A204.1 (cell line): ENCODE measurements around the gene NAALADL2.
"Not testable (repeated sequence)": the region's sequence is repeated elsewhere in the genome, so short reads cannot be mapped to it uniquely, and the experiment has no call there.

Source experiments
- FAIRE-seq: peaks from 2 replicates; lab custom pipeline; 2012; peaks lifted over from hg19 to GRCh38; lab: Jason Lieb, UNC

Gene NAALADL2

DNA sequence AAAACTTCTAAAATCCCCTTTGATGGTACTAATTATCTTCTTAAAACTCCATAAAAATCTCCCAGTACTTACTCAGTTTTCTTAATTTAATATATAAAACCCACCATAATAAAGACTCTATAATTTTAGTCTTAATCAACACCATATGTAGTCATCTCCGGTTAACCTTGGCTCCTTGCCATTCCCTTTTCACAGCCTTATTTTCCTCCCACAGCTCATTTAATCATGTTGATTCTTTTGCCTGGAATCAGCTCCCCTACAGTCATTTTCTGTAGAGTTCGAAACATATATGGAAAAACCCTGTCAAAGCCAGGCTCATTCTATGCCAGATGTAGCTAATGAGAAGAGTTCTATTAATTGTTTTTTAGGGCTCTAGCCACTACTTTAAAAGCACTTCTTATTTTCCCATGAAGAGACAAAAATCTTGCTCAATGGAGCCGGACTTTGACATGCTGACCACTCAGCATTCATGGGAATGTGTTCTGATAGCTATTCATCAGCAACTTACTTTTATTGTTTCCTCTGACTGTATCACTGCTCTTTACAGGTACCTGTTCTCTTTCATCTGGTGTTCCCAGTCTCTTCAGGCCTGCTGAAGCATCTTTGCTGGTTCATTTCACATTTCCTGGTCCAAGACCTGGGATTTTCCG is 573.4 kb downstream of the NAALADL2 start:
- no peak for FAIRE-seq

DNA sequence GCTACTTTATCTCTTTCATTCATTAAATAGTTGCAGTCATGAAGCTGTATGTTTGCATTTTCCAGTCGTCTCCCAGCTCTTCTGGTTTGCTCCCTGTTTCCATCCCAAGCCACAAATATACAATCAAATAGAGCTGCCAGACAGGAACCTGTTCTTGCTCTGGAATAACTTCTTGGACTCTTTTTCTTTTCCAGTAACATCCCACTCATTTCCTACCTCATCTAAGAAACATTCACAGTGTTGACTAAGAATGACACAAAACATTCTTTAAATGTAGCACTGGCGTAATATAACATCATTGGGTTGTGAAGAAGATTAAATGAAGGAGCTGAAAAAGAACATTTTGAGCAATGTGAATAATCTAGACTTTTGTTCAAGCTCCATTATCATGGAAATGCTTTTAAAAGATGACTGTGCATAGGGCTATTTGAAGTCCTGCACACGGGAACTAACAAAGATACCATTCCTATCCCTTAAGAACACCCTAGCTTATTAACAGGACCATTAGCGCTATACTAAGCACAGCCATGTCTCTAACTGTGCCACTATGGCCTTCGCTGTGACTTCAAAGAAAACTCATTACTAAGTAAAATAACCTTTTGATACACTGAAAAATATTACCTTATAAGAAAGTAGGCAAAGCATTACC is 574.0 kb downstream of the NAALADL2 start:
- no peak for FAIRE-seq

DNA sequence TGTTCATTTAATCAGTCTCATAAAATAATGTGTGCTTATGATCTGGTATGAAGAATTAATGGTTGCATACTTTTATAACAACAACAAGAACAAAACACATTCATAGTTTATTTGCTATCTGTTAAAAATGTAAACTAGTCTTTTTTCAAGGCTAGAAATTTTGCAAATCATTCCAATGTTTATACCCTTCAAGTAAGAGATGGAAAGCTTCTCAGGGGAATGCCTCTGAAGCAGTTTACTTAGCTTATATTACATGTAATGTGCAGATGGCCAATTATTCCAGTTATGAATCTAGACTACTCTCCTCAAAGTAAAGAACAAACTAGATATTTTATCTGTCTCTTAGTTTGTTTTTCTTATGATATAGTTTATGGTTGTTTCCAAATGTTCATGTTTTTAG is 575.4 kb downstream of the NAALADL2 start:
- no peak for FAIRE-seq

DNA sequence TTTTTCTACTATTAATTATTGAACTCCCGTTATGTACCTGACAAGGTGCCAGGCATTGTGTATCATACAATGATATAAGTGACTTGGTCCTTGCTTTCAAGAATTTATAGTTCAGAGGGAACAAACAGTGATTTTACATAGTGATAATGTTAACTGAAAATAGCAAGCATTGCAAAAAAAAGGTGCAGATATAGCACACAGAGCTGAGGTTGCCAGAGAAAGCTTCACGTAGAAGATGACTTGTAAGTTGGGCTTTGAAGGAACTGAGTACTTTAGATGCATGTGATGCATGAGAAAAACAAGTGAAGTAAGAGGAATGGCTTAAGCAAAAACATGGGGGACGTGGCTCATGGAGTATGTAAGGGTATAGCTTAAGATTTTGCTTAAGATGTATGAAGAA is 584.5 kb downstream of the NAALADL2 start:
- FAIRE-seq = no peak

DNA sequence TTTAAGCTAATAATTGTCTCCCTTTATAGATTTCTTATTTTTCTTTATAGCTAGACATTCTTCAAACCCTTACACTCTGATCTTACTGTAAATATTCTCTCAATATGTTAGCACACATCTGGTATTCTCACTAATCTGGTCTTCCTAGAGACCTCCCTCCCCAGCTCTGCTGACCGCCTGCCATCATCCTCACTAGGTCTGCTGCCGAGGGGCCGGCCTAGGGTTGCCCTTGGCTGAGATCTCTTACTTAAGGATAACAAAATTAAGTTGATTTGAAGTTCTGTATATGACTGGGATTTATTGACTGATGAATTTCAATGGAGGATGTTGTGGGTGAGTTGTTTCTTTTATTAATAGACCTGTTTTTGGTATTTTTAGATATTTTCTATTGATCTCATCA is 586.6 kb downstream of the NAALADL2 start:
- no peak for FAIRE-seq

DNA sequence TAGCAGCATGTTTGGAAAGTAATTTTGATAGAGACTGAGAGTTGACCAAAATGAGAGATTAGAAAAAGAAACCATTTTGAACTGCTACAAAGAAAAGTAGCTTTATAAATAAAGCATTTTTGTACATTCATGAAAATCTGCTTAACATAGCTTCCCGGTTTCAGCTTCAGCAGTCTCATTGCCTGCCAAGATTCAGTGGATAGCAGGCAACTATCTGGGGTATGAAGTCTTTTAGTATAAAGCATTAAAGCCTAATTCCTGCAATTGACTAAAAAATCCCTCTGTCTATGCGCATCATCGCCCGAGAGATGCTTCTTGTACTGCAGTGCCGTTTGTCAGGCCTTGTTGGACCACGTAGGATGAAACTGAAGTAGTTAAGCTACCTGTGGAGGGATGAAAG is 588.4 kb downstream of the NAALADL2 start:
- no peak for FAIRE-seq

DNA sequence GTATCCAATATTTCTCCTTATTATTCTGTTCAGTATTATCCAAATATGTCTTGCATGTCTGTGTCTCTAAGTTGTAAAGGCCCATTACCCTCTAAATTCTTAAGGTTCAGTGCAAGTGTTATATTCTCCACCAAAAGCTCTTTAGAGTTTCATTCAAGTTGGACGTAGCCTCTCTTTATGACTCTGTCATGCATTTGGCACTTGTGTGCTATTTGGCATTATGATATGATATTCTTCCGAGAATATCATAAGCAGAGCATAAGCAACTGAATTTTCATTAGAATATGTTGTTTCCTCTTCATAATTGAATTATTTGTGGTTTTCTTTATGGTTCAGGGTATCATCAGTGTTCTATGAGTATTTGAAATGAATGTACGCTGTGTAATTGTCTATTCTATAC is 594.2 kb downstream of the NAALADL2 start:
- FAIRE-seq = no peak

DNA sequence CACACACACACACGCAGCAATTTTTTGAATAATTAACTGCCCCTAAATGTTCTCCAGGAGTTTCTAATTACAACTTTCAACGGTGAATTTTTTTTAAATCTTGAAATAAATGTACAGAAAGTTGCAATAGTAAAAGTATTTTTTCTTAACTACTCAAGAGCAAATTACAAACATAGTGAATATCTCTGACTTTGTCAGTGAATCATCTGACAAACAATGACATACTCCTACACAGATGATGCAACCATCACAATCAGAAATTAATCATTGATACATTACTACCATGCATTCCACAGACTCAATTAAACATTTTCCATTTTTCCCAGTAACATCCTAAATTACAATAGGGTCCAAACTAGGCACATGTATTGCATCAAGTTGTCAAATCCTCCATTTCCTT is 597.3 kb downstream of the NAALADL2 start:
- FAIRE-seq = no peak

DNA sequence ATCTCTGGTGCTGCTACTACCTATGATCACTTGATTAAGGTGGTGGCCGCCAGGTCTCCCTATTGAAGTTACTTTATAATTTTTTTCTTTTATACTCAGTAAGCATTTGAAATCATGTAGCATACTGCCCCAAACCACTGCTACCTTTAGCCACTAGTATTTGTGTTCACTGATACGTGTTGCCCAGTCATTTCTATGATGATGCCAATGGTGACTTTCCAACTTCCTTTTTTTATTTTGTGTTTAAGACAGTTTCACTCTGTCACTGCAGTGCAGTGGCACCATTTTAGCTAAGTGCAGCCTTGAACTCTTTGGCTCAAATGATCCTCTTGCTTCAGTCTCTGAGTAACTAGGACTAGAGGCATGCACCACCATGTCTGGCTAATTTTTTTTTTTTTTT is 598.2 kb downstream of the NAALADL2 start:
- no peak for FAIRE-seq

DNA sequence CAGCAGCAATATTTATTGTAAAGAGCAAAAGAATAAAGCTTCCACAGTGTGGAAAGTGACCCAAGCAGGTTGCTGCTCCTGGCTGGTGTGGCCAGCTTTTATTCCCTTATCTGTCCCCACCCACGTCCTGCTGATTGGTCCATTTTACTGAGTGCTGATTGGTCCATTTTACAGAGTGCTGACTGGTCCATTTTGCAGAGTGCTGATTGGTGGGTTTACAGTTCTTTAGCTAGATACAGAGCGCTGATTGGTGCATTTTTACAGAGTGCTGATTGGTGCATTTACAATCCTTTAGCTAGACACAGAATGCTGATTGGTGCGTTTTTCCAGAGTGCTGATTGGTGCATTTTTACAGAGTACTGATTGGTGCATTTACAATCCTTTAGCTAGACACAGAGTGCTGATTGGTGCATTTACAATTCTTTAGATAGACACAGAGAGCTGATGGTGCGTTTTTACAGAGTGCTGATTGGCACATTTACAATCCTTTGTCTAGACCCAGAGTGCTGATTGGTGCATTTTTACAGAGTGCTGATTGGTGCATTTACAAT is 601.8 kb downstream of the NAALADL2 start:
- FAIRE-seq = not testable (repeated sequence)

DNA sequence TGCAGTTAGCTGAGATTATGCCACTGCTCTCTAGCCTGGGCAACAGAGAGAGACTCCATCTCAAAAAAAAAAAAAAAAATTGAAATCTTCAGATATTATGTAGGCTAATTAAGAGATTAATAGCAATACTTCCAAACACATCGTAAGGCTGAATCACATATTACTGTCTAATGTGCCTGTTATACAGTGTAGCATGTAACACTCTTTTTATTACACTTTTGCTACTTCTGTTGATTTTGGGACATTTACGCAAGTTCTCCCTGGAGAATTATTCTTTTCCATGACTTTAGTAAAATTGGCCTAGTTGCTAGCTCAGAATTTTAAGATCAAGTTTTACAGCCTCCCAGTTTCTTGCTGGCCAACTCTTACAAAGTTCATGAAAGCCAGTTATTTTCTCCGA is 605.2 kb downstream of the NAALADL2 start:
- FAIRE-seq = no peak

DNA sequence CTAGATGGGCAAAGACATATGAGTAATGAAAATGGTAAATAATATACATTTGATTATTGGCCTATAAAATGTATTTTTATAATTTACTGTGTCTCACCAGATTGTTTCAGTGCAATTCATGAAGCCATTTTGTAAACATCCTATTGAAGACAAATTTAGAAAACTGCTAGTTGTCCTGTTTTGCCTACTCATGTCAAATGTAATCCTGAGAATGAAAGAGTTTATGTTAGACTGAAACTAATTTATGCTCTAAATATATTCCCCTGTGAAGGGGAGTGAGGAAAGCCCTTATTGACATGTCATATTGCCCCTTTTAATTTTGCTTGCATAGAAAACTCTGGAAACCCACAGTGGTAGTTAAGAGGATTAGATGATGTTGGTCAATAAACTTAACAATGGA is 610.0 kb downstream of the NAALADL2 start:
- no peak for FAIRE-seq

DNA sequence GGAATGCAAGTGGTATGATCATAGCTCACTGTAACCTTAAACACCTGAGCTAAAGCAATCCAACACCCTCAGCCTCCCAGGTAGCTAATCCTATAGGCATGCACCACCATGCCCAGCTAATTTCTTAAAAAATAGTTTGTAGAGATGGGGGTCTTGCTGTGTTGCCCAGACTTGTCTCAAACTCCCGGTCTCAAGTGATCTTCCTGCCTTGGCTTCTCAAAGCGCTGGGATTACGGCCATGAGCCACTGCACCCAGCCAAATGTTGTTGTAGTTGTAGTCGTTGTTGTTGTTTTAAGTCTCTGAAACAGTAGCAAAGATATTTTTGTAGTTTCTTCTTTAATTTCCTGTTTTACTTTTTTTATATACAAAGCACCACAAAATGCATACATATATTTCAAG is 616.6 kb downstream of the NAALADL2 start:
- no peak for FAIRE-seq

DNA sequence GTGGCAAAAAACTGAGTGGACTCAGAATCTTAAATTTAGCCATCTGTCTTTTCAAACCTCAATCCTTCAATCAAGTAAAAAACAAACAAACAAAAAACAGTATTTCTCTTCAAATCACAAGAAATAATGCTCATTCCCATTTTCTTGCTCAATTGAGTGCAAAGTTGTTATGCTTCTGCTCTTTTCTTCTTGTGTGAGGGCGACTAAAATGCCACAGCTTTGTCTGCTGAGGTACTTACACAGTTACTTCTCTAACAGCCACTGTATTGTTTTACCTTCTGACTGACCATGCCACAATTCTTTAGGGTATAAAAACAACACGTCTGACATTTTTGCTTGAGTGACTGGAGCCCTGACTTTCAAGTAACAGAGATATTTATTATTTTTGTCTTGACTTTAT is 617.4 kb downstream of the NAALADL2 start:
- no peak for FAIRE-seq

DNA sequence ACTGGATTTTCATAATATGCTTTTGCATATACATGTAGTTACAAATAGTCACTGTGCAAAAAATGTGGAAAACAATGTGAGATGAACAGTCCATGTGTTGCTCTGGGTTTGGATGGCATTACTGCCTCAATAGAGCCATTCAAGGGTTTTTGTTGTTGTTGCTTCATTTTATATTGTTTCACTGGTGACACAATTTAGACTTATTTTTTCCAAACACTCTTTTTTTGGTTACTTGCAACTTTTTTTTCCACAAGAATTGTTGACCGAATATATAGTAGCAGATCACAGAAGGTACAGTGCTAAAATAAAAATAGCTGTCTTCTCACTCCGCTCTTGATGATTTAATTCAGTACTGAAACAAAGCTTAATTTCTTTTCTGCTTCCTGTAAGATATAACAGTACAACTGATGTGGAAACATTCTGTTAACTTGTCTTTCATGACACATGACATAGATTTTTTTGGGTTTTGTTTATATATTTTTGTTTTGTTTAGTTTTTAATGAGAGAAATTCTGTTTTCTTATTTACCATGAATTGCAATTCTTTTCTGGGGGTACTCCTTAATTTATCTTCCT is 618.6 kb downstream of the NAALADL2 start:
- no peak for FAIRE-seq

DNA sequence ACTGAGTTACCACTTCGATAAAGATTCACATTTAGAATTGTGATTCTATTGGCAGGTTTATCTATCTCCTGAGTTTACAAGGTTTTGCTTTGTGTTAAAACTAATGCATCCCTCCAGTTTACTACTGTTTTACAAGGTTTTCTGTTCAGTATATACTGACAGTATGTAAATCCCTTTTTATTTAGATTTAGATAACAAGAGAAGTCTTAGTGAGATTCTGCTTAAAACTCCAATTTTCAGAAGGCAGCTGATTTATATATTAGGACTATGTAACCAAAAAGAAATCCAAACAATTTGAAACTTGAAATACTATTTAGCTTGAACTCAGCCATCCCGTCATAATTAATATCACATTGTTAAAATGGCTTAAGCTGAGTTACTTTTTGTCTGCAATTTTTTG is 619.2 kb downstream of the NAALADL2 start:
- no peak for FAIRE-seq

DNA sequence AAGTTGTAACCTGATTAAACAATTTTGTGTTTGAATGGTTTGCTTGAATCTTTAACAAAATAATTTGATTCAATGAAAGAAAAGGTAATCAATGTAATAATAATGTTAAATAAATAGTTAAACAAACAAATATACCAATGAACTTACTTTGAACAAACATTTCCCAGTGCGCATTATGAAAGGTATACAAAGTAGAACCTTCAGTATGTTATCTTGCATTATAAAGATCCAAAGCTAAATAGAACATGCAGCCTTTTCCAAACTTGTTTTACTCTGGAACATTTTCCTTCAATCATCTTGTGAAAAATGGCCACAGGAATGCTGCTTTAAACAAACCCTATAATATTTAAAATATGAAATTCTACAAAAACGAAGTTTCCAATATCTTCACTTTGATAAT is 620.0 kb downstream of the NAALADL2 start:
- FAIRE-seq = no peak

DNA sequence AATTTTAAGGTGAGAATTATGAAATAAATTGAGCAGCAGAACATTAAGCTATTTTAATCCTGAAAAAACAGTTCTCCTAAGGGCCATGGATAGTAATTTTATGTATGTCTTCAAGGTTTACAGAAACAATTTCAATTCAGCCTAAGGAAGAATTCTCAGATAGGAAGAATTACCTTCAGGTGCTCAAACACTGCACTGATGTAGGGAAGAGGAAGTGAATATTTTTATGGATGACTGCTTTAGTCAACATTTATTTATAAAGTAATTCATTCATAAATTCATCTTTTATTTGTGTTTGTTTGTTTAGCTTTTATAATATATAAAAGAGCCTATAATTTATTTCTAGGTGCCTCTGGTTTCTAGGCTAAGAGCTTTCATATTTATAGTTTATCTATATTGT is 620.7 kb downstream of the NAALADL2 start:
- FAIRE-seq = no peak

DNA sequence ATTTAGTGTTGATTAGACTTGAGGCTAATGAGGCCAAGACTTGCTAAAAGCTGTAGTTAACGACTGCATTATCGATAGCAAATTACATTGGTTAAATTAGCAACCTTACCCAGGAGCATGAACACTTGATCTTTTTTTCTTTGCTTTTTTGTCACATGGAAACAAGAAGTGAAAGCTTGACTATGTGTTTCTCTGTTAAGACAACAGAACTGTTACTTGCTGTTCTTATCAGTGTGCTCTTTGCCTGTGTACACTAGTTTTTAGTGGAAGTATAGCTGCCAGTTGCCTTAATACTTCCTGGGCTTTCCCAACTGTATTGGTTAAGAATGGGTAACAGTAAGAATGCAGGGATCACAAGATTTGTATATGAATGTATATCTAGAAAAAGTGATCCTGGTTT is 625.5 kb downstream of the NAALADL2 start:
- no peak for FAIRE-seq

DNA sequence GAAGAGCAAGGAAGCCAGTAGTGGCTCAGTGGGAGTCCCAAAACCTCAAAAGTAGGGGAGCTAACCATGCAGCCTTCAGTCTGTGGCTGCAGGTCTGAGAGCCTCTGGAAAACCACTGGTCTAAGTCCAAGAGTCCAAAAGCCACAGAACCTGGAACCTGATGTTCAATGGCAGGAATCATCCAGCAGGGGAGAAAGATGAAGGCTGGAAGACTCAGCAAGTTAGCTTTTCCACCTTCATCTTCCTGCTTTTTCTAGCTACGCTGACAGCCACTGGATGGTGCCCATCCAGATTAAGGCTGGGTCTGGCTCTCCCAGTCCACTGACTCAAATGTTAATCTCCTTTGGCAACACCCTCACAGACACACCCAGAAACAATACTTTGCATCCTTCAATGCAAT is 626.3 kb downstream of the NAALADL2 start:
- no peak for FAIRE-seq

DNA sequence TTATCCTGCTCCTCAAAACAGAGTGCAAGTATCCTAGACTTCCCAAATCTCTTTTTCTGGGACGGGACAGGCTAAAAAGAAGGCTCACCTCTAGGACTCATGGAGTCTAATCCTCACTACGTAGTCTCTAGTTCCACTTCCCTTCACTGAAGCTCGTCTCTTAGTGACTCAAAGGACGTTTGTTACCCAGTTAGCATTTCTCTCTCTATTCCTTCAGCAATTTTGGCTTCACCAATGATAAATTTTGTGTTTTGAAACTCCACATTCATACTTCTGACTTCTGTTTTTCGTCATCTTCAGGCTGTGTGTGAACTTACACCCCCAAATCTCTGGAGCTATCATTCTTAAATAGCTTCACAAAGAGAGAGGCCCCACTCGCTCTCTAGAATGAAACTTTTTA is 627.1 kb downstream of the NAALADL2 start:
- FAIRE-seq = no peak

DNA sequence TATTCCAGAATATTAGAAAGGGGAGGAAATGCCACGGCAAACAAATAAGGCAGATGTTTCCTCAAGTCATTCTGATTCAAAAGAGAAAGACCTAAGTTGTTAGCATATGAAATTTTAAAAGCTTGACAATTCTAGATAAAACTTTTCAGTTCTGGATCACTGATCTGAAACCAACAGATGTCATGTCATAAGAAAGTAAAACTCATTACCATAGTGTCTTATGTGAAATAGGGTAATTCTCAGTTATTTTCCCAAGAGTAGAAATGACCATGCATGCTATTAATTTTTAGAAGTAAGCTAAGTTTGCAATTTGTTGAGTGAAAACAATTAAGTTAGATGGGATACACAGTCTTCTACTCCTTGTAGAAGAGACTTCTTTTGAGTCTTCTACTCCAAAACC is 630.3 kb downstream of the NAALADL2 start:
- FAIRE-seq = no peak

DNA sequence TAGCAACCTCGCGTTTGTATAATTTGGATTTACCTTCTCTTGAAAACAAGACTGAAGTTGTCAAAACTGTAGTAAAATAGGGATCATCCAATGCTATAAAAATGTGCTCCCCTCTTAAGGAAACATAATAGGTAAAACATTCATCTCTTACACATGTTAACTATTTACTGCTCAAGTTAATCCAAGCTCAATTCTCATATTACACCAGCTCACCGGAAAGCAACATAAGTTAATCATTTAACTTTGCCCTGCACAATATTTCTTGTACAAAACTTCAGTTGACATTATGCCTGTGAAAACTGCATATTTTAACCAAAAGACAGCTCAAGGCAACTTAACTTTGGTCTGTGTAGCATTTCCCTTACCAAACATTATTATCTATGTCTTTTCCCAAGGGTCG is 634.2 kb downstream of the NAALADL2 start:
- no peak for FAIRE-seq

DNA sequence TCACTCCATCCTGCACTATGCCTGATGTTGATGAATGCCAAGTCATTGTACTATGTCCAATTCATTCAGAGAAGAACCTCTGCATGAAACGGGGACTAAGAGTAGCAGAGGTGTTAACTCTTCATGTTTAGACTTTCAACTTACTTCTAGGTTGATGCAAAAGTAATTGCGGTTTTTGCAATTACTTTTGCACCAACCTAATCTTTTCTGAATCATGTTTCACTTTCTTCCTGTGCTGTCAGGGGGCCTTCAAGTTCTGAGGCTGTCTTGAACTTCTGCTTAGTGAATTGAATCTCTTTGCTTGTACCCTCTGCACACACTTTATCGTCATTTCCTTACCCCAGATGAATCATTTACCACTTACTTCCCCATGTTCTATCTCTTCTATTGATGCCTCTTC is 636.2 kb downstream of the NAALADL2 start:
- no peak for FAIRE-seq
